ENCODE data around the gene MYH9.

The MYH9 gene

GRCh38 chr22:36344106-36344827, 43.5 kb downstream of the MYH9 start:
- Histone ChIP-seq H3K79me2 (ENCODE audit: control insufficient read depth, insufficient read depth, low read length) (peaks cover 67% of the 10 kb centered on the region), H3K79me1 (ENCODE audit: low read length) (peaks cover 37% of the 10 kb centered on the region), H2BK120ac (ENCODE audit: low read depth, low read length) (no peak overlapping the region), H3K27me3 (ENCODE audit: insufficient read depth, low read length, poor library complexity) (no peaks in the 10 kb centered on the region), H3K23ac (ENCODE audit: low read length) (no peak overlapping the region), H4K8ac (ENCODE audit: low read depth, low read length) (no peak overlapping the region), H2BK5ac (ENCODE audit: low read length) (no peak overlapping the region), H3K4me2 (ENCODE audit: low read length) (no peak overlapping the region), H3K18ac (ENCODE audit: low read length) (no peak overlapping the region), H3K4me3 (ENCODE audit: low read length) (no peak overlapping the region), H2AK5ac (ENCODE audit: low read length) (no peak overlapping the region), H3K4ac (ENCODE audit: low read depth, low read length) (no peak overlapping the region), H3K36me3 (ENCODE audit: control insufficient read depth, insufficient read depth, low read length) (peaks cover 8% of the 10 kb centered on the region), H3K56ac (ENCODE audit: low read length) (no peak overlapping the region), H3K9ac (ENCODE audit: low read length) (no peak overlapping the region), H3K27ac (ENCODE audit: low read depth, low read length) (no peak overlapping the region), H2BK15ac (replicated peaks; ENCODE audit: low read depth) (no peak overlapping the region), H4K5ac (ENCODE audit: low read length) (no peak overlapping the region), H3K4me1 (ENCODE audit: control insufficient read depth, low read depth, low read length) (no peaks in the 10 kb centered on the region)
- DNase-seq = no peak
- no CpG with 5 or more reads among the region's 23 CpGs for WGBS (ENCODE audit: extremely low coverage, insufficient coverage, low lambda C conversion rate)

GRCh38 chr22:36343720-36344105, 44.1 kb downstream of the MYH9 start:
- Histone ChIP-seq H3K27me3 (ENCODE audit: insufficient read depth, low read length, poor library complexity) (no peaks in the 10 kb centered on the region), H3K56ac (ENCODE audit: low read length) (no peak overlapping the region), H4K8ac (ENCODE audit: low read depth, low read length) (no peak overlapping the region), H2BK120ac (ENCODE audit: low read depth, low read length) (no peak overlapping the region), H2BK15ac (replicated peaks; ENCODE audit: low read depth) (no peak overlapping the region), H3K27ac (ENCODE audit: low read depth, low read length) (no peak overlapping the region), H3K9ac (ENCODE audit: low read length) (no peak overlapping the region), H3K79me1 (ENCODE audit: low read length) (peaks cover 34% of the 10 kb centered on the region), H3K18ac (ENCODE audit: low read length) (no peak overlapping the region), H4K5ac (ENCODE audit: low read length) (no peak overlapping the region), H3K4me2 (ENCODE audit: low read length) (no peak overlapping the region), H3K23ac (ENCODE audit: low read length) (no peak overlapping the region), H2BK5ac (ENCODE audit: low read length) (no peak overlapping the region), H3K4me1 (ENCODE audit: control insufficient read depth, low read depth, low read length) (no peaks in the 10 kb centered on the region), H3K4ac (ENCODE audit: low read depth, low read length) (no peak overlapping the region), H2AK5ac (ENCODE audit: low read length) (no peak overlapping the region), H3K4me3 (ENCODE audit: low read length) (no peak overlapping the region), H3K36me3 (ENCODE audit: control insufficient read depth, insufficient read depth, low read length) (peaks cover 11% of the 10 kb centered on the region), H3K79me2 (ENCODE audit: control insufficient read depth, insufficient read depth, low read length) (peaks cover 67% of the 10 kb centered on the region)
- no CpG with 5 or more reads among the region's 9 CpGs for WGBS (ENCODE audit: extremely low coverage, insufficient coverage, low lambda C conversion rate)
- no peak for DNase-seq

- H3K56ac ChIP-seq (ENCODE audit: low read length) = no peak overlapping the region
- H3K79me1 ChIP-seq (ENCODE audit: low read length) = peaks cover 34% of the 10 kb centered on the region
- no peak overlapping the region for H3K4ac ChIP-seq (ENCODE audit: low read depth, low read length)
- no peak overlapping the region for H3K4me3 ChIP-seq (ENCODE audit: low read length)
- H2AK5ac ChIP-seq (ENCODE audit: low read length) = no peak overlapping the region
- no CpG with 5 or more reads among the region's 5 CpGs for WGBS (ENCODE audit: extremely low coverage, insufficient coverage, low lambda C conversion rate)
- no peak overlapping the region for H2BK5ac ChIP-seq (ENCODE audit: low read length)
- peaks cover 67% of the 10 kb centered on the region for H3K79me2 ChIP-seq (ENCODE audit: control insufficient read depth, insufficient read depth, low read length)
- no peaks in the 10 kb centered on the region for H3K4me1 ChIP-seq (ENCODE audit: control insufficient read depth, low read depth, low read length)
- H3K36me3 ChIP-seq (ENCODE audit: control insufficient read depth, insufficient read depth, low read length) = peaks cover 12% of the 10 kb centered on the region
- H3K9ac ChIP-seq (ENCODE audit: low read length) = no peak overlapping the region
- no peak overlapping the region for H4K8ac ChIP-seq (ENCODE audit: low read depth, low read length)
- no peak overlapping the region for H3K4me2 ChIP-seq (ENCODE audit: low read length)
- no peaks in the 10 kb centered on the region for H3K27me3 ChIP-seq (ENCODE audit: insufficient read depth, low read length, poor library complexity)
- H2BK15ac ChIP-seq (replicated peaks; ENCODE audit: low read depth) = no peak overlapping the region
- no peak for DNase-seq
- no peak overlapping the region for H3K23ac ChIP-seq (ENCODE audit: low read length)
- H2BK120ac ChIP-seq (ENCODE audit: low read depth, low read length) = no peak overlapping the region
- no peak overlapping the region for H4K5ac ChIP-seq (ENCODE audit: low read length)
- H3K18ac ChIP-seq (ENCODE audit: low read length) = no peak overlapping the region
- H3K27ac ChIP-seq (ENCODE audit: low read depth, low read length) = no peak overlapping the region
Measured at GRCh38 chr22:36343070-36343719, 44.6 kb downstream of the MYH9 start.

DNA sequence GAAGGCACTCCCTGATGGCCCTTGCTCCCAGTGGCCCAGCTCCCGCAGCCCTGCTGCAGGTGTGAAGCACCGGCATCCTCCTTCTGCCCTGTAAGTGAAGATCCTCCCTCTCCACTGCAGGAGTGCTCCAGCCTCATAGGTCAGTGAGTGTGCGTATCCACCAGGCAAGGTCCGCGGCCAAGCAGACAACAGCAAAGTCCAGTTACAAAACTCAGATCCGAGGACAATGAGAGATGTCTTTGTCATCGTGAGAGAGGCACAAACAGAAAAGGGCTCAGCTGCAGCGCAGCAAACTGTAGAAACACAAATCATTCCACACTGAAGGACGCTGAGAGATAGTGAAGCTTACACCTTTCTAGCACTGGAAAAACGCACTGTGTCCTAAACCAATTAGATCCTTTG, 46.1 kb downstream of the MYH9 start:
- peaks cover under 1% of the 10 kb centered on the region for H3K4me1 ChIP-seq (ENCODE audit: control insufficient read depth, low read depth, low read length)
- DNase-seq = no peak
- no peak overlapping the region for H2AK5ac ChIP-seq (ENCODE audit: low read length)
- H3K27me3 ChIP-seq (ENCODE audit: insufficient read depth, low read length, poor library complexity) = no peaks in the 10 kb centered on the region
- H2BK5ac ChIP-seq (ENCODE audit: low read length) = no peak overlapping the region
- no peak overlapping the region for H3K4me3 ChIP-seq (ENCODE audit: low read length)
- H3K79me1 ChIP-seq (ENCODE audit: low read length) = peaks cover 41% of the 10 kb centered on the region
- no peak overlapping the region for H3K18ac ChIP-seq (ENCODE audit: low read length)
- H4K8ac ChIP-seq (ENCODE audit: low read depth, low read length) = no peak overlapping the region
- peaks cover 18% of the 10 kb centered on the region for H3K36me3 ChIP-seq (ENCODE audit: control insufficient read depth, insufficient read depth, low read length)
- no peak overlapping the region for H3K4me2 ChIP-seq (ENCODE audit: low read length)
- H3K27ac ChIP-seq (ENCODE audit: low read depth, low read length) = no peak overlapping the region
- no peak overlapping the region for H4K5ac ChIP-seq (ENCODE audit: low read length)
- WGBS (ENCODE audit: extremely low coverage, insufficient coverage, low lambda C conversion rate) = no CpG with 5 or more reads among the region's 10 CpGs
- no peak overlapping the region for H3K23ac ChIP-seq (ENCODE audit: low read length)
- H3K56ac ChIP-seq (ENCODE audit: low read length) = no peak overlapping the region
- H3K79me2 ChIP-seq (ENCODE audit: control insufficient read depth, insufficient read depth, low read length) = peaks cover 68% of the 10 kb centered on the region
- H2BK15ac ChIP-seq (replicated peaks; ENCODE audit: low read depth) = no peak overlapping the region
- H2BK120ac ChIP-seq (ENCODE audit: low read depth, low read length) = no peak overlapping the region
- no peak overlapping the region for H3K9ac ChIP-seq (ENCODE audit: low read length)
- H3K4ac ChIP-seq (ENCODE audit: low read depth, low read length) = no peak overlapping the region

- no peak overlapping the region for H4K8ac ChIP-seq (ENCODE audit: low read depth, low read length)
- no peak overlapping the region for H2BK5ac ChIP-seq (ENCODE audit: low read length)
- no peak overlapping the region for H3K4me3 ChIP-seq (ENCODE audit: low read length)
- no peak overlapping the region for H4K5ac ChIP-seq (ENCODE audit: low read length)
- H3K4me1 ChIP-seq (ENCODE audit: control insufficient read depth, low read depth, low read length) = peaks cover 2% of the 10 kb centered on the region
- no peak overlapping the region for H3K23ac ChIP-seq (ENCODE audit: low read length)
- H2BK120ac ChIP-seq (ENCODE audit: low read depth, low read length) = no peak overlapping the region
- no peak overlapping the region for H2BK15ac ChIP-seq (replicated peaks; ENCODE audit: low read depth)
- H3K9ac ChIP-seq (ENCODE audit: low read length) = no peak overlapping the region
- no peak for DNase-seq
- no peaks in the 10 kb centered on the region for H3K27me3 ChIP-seq (ENCODE audit: insufficient read depth, low read length, poor library complexity)
- H3K18ac ChIP-seq (ENCODE audit: low read length) = no peak overlapping the region
- no peak overlapping the region for H3K56ac ChIP-seq (ENCODE audit: low read length)
- no peak overlapping the region for H3K27ac ChIP-seq (ENCODE audit: low read depth, low read length)
- H3K36me3 ChIP-seq (ENCODE audit: control insufficient read depth, insufficient read depth, low read length) = peaks cover 19% of the 10 kb centered on the region
- H2AK5ac ChIP-seq (ENCODE audit: low read length) = no peak overlapping the region
- no peak overlapping the region for H3K4me2 ChIP-seq (ENCODE audit: low read length)
- H3K79me1 ChIP-seq (ENCODE audit: low read length) = peaks cover 45% of the 10 kb centered on the region
- H3K79me2 ChIP-seq (ENCODE audit: control insufficient read depth, insufficient read depth, low read length) = peaks cover 72% of the 10 kb centered on the region
- WGBS (ENCODE audit: extremely low coverage, insufficient coverage, low lambda C conversion rate) = no CpG with 5 or more reads among the region's 9 CpGs
- H3K4ac ChIP-seq (ENCODE audit: low read depth, low read length) = no peak overlapping the region
Measured at GRCh38 chr22:36340621-36341020, 47.1 kb downstream of the MYH9 start.
